Measurements from ENCODE around the gene ST7.
"Not testable (repeated sequence)": the region's sequence is repeated elsewhere in the genome, so short reads cannot be mapped to it uniquely, and the experiment has no call there.

ST7 gene

DNA sequence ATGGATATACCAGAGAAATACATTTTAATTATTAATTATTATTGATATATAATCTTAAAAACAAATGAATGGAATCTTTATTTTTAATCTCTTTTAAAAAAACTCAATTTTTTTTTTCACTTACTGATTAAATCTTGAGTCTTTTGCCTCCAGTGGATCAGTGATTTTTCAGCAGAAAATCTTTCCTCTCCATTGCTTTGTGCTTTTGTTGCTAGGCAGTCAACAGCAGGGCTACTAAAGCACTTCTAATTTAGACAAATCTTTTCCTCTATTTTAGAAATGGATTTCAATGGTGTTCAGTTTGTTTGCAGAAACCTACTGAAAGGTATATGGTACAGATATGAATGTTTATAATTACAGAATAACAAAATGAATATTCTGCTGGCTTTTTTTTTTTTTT is 143.6 kb downstream of the ST7 start:
- DNase-seq, result no peak

DNA sequence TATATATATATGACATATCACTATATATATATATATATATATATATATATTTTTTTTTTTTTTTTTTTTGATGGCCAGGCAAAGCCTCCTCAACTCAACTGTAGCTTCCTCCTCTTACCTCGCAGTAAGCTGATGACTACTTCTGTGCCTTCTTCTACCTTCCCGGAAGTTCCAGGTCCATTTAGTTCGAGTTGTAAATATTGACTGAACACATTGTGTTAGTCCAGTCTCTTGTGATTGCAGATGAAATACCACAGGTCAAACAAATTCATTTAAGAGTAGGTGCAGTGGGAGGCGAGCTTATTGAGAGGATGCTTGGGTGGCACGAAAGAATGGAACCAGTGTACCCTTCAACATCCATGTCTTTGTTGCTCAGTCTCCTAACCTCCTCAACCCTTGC is 144.6 kb downstream of the ST7 start:
- no peak for DNase-seq

DNA sequence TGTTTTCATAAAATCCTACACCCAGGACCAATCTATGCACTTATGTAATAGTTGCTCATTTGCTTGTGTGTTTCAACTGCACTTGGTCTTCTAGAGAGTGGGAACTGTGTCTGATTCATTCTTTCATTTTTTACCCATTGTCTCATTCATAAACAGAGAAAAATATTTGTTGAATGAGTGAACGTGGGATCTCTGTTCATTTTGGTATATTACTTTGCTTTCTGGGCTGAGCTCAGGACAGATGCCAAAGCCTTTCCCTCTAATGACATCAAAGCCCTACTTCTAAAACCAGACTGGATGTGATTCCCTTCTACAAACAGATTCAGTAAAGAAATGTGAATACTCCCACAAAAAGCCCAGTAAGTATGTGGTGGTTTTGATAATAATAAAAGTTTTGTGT is 145.2 kb downstream of the ST7 start:
- DNase-seq, result no peak

DNA sequence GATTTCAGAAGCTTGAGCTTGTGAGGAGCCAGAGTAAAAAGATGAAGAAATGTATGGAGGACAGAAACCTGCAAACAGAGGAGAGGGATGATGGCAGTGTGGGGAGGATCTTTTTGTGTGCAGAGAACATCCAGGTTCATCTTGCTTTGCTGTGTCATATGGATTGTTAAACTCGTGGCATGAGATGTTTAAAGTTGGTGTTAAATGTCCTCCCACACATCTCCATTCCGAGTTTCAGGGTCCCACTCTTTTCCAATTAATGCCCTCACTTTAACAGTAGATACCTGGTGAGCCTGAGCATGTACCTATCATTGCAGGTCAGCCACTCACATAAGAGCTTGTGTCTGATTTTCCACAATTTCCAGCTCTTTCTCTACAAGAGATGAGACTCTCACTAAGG is 147.7 kb downstream of the ST7 start:
- no peak for DNase-seq

DNA sequence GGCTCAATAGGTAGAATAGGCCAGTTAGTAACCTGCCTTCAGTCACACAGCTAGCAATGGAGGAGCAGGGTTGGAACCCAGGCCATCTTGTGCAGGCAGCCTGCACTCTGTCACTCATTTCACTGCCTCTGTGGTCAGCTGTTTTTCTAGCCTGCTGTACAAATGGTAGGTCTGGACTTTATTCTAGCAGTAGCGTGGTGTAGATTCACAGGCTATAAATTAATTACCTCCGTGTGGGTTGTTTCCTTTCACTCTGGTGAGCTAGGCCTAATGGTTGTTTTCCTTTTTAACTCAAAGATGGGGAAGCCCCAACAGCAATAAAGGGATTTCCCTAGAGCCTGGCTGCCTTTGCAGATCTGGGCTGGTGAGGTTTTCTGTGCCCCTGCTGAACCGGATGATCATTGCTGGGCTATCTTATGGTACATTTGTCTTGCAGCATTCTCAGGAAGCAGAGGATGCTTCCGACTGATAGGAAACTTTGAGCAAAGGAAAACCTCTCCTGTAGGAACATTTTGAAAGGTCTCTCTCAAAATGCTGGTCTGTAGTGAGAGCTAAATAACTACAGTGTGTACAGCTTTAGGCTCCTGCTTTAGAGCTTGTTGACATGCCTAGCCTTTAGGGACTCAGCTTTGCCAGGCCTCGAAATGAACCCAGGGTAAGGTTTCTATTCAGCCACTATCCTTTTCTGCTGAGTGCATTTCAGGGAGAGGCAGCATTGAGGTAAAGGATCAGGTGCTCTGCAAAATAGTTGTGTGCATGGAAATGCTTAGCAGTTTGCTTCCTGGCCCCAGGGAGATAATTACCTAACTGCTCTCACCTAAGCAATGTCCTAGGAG is 157.4 kb downstream of the ST7 start:
- DNase-seq, result no peak

DNA sequence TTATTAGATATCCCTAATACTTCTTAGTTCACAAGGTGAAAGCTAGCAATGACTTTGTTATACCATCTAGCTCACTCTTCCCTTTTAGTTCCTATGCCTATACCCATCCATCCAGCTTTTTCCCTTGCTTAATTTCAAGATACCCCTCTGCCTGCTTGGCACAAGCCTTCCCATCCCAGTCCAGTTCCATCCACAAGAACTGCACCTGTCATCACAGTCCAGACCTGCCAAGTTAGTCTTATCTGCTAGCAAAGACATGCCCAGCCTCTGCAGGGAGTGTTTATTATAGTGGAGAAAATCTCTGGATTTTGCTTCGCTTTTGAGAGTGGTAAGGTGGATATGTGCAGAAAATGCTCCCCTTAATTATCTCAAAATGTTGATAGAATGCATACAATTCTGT is 158.2 kb downstream of the ST7 start:
- DNase-seq, result peak in 1 of 14 donors; percentile 97

DNA sequence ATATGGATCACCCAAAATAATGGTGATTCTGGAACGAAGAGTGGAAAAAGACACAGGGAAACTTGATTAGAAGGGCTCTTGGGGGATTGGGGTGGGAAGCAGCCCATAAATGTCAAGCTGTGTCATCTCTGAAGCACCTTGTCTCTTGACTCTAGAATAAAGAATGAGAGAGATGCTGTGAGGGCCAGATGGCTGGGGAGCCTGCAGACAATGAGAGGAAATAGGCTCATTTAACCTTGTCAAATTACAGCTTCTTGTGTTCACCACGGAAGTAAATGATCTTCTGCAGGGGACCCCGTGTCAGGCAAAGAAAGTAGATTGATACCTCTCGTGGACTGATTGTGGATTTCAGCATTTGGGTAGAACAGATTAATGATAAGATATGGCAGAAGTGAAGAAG is 159.3 kb downstream of the ST7 start:
- DNase-seq, result peak in 1 of 14 donors; percentile 80

DNA sequence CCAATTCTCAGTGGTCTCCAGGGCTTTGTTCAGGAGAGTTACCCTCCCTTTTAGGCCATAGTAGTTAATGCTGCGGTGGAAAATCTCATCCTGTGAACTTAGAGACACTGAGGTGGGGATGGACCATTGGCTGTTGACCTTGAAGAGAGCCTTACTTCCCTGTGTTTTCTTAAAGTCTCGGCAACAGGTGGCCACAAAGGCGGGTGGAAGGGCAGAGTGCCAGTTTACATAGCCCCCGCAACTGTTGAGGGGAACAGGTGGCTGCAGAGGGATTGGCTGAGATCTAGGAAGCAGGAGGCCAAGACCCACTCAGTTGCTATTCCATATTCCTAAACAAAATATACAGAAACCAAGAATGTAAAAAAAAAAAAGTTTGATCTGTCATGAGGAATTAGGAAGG is 160.6 kb downstream of the ST7 start:
- no peak for DNase-seq

DNA sequence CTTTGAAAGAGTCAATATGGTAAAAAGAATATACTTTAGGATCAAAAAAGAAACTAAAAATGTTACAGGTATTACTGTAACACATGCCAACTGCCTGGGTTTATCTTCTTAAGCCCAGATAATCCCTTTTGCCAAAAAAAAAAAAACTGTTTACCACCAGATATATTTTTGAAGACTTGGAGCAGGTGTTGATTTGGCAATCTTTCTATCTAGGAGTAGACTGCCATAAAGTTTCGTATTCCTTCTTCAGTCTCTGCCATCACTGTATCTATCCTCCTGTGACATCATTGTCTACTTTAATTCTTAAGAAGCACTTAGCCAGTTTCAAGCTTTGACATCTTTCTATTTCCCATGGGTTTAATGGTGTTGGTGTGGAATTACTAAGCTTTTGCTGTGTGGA is 161.0 kb downstream of the ST7 start:
- no peak for DNase-seq

DNA sequence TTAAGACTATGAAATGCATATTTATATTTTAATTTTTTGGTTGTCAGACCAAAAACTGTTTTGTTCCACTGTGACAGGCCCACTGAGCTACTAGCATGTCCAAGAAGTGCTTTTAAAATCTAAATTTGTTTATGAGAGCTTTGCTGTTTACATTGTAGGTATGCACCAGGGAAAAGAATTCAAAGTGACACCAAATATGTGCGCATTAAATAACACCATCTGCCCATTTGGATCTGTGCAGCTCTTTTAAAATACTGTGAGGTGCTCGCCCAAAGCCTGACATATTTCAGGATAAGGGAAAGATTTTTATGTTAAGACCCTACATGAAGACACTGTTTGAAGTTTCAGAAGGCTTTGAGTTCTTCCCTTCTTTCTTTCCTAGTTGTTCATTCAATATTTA is 162.9 kb downstream of the ST7 start:
- DNase-seq, result peak in 1 of 14 donors; percentile 93

DNA sequence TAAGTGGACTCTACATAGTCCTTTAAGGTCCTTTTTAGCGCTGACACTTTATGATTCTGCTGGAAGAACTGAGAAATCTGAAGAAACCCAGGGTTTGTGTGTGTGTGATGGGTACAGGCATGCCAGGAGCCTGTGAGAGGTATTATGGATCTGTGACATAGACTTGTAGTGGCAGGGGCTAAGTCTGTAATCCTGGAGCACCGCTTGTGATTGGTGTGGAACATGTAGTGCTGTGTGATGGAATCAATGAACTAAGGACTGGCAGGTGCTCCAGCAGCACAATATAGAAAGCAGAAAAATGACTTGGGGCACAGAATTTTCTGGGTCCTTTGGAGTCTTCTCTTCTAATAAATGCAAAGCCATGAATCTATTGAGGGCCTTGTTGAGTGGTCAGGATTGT is 163.9 kb downstream of the ST7 start:
- DNase-seq, result no peak

DNA sequence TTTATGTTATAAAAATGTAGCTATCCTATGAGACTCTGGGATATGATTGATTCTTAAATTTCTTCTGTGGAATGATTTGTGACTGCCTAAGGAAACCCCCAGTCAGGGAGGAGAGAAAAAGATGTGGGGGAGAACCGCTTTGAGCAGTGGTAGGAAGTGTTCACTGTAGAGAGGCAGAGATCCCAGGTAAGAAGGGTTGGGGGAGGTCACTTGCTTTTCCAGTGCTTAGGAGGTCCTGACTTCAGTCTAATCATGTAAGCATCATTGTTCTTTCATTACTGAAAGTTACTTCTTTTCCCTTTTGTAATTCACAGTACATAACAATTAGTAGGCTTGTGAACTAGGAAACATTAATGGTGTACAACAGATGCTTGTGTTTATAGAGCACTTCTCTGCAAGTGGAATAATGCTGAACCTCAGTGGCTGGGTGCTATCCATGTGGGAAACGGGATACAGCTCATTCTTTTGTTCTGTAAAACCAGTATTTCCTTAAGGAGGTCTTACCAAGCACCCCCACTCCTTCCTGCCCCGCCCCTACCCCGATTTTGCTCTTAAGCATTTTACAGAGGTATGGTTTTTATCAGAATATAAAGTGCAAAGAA is 165.4 kb downstream of the ST7 start:
- no peak for DNase-seq

DNA sequence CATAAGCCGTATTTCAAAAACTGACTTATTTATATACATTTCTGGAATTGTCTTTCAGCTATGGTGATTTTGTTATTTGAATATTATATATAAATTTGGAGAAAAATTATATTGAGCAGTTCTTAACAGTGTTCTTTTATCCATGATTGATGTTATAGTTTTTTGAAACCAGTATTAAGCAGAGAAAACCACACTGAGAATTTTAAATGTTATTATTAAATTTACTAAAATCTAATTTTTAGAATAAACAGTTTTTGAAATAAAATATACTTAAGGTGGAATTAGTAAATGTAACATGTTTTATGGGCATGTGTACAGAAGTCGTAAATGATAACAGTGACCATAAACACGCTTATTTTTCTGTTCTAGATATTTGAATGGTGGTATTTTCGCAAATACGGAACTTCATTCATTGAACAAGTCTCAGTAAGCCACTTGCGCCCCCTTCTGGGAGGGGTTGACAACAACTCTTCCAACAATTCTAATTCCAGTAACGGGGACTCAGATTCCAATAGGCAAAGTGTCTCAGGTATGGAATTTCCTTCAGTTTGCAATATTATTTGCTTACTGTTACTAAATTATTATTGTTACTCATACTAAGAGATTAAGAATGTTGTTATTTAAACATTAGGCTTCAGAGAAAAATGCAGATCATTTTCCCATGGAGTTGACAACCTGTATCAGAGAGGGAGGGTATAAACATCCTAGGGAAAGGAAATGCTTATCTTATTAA is 166.1 kb downstream of the ST7 start:
- DNase-seq, result peak in 9 of 14 donors; percentile 15 to 71 (median 25)

DNA sequence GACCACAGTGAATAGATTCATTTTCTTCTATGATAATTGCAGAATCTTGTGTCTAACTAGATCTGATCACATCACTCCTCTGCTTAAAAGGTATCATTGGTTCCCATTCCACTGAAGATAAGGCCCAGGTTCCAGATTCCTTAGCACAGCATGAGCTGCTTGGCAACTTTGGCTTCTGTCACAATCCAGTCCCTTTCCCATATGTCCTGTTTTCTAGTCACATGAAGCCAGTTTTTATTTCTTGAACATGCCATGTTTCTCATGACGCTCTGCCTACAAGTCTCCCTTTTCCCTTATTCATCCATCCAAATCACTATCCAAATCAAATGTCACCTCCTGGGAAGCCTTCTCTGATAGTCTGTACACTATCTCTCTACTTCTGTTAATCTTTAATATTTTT is 167.0 kb downstream of the ST7 start:
- DNase-seq, result not testable (repeated sequence)

DNA sequence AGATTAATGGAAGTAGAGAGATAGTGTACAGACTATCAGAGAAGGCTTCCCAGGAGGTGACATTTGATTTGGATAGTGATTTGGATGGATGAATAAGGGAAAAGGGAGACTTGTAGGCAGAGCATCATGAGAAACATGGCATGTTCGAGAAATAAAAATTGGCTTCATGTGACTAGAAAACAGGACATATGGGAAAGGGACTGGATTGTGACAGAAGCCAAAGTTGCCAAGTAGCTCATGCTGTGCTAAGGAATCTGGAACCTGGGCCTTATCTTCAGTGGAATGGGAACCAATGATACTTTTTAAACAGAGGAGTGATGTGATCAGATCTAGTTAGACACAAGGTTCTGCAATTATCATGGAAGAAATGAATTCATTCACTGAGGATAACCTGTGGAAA is 168.7 kb downstream of the ST7 start:
- not testable (repeated sequence) for DNase-seq

DNA sequence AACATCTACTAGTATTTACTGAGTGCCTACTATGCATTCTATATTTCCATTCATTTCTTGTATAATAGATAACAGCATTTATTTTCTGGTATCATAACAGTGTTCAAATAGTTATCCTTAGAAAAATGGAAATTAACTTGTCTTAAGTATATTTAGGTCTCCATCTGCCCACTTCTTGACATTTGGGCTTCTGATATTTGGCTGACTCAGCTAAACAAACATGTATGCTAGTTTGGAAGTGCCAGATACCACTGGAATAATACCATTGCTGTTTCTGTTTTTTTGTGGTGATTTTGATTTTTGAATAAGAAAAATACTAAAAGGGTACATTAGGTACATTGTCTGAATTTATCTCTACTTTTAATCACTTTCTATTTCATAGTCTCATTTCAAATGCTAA is 169.2 kb downstream of the ST7 start:
- DNase-seq, result no peak

DNA sequence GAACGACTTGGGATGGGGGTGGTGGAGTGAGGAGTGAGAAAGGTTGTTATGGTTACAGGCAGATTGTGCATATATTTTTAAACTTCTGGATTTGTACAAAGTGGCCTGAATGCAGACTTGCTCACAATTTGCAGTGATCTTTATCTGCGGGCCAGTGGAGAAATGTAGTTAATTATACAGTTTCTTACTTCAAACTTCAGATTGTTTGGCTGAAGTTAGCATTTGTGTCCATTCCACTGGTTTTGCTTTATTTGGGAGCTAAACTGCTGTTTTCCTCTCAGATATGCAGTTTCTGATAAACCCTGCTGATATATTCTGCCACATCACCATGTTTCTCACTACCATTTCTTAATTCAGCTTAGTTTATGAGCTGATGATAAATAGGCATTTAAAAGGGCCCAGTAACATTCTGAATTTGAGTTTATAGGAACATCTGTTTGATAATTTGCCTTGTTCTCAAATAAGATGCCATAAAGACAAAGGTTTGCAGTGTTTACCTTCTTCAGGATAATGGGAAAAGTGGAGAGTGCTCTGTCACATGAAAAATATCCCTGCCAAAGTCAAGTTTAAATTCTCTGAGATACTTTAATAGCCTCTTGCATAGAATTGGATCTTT is 170.1 kb downstream of the ST7 start:
- no peak for DNase-seq

DNA sequence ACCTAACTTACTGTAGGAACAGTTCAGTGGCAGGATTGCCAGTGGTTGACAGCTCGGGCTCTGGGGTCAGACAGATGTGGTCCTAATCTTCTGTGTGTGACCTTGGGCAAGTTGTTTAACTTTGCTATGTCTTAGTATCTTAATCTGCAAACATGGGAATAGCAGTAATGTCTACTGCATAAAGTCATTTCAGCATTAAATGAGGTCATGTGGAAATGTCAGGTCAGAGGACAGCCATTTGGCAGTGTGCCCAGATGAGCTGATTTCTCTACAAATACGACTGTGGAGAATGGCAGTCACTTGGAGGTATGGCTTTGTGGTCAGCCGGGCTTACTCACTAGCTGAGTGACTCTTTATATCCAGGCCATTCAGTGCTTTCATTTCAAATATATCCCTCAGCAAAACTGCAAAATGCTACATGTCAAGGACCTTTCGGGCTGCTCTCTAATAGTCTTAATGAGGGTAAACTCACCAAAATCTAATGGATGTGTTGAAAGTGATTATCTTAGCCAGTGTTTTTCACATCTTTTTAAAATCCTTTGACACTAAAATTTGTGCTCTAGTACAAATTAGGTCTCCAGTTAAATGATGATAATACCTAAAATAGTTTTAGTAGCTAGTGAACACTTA is 171.4 kb downstream of the ST7 start:
- DNase-seq, result peak in 2 of 14 donors; percentile 8 to 13

DNA sequence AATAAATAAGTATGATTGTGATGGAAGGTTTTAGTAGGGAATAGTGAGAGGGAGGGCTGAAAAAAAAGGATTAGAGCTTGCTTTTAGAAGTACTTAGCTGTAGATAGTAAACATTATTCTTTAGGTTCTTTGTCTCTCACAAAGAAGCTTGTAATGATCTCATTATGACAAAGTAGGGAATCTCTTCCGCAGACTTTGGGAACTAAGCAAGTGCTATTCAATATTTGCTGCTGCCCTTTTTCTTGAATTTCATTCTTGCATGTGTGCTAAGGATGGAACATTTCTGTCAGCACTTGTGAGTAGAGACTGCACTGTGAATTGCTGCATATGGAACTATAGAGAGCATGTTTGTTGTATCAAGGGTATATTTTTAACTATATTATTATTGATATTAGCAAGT is 173.4 kb downstream of the ST7 start:
- DNase-seq, result no peak

DNA sequence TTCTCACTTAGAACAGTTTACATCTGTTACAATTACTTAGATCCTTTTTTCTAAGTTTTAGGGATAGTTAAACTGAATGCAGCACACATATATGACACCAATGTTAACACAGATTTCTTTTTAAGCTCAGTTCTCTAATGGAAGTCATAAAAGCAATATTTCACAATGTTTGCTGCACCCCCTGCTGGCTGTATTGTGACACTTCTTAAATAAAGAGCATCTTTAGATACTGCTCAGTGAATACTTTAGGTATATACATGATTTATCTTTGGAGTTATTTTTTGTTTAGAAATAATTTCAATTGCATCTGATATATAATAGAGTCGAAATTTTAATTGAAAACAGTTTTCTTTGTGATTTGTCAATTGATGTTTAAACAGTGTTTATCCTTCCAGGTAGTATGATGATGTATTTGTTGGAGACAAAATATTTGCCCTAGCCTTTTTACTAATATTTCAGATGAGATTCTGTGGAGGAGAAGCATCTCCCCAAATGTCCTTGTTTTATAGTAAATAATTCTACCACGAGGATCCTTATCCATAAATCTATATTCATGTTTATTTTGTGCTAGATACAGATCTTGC is 174.4 kb downstream of the ST7 start:
- DNase-seq, result peak in 2 of 14 donors; percentile 4 to 76

DNA sequence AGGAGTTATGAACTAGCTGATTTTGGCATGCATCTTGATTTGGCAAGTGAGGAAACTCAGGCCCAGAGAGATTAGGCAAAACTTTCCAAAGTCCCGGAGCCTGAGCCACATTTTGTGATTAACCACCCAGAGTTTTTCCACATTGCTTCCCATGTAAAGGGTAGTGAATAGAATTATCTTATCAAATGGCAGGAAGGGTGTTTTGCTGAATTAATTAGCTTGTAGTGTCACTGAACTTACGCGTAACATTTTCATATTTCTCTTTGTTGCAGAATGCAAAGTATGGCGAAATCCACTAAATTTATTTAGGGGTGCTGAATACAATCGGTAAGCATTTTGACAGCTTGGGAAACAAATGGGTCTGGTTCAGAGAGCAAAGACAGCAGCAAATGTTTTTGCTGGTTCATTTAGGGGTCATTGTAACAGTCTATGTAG is 176.2 kb downstream of the ST7 start:
- DNase-seq, result no peak

DNA sequence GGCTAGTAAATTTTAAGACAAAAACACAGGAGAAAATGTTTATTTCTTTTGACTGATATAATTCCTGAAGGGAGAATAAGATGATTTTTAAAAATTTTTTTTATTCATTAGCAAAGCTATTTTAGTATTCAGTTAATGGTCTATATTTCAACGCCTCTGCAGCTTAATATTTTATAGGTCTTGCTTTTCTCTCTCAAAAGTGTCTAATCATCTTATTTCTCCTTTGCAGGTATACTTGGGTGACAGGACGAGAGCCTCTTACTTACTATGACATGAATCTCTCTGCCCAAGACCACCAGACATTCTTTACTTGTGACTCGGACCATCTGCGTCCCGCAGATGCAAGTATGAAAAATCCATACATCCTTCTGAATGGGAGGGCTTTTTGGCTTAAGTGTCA is 177.0 kb downstream of the ST7 start:
- DNase-seq, result no peak
